ENCODE measurements around the gene IGFBP5. TPM values are rescaled to one million over a fixed set of nuclear protein-coding genes. Genes with fewer than 3 reads are reported as not detected.

The IGFBP5 gene
- total RNA-seq, 4 donors from 2014 or later = 313 to 1,402 (median 682) TPM

- H3K27me3 ChIP-seq = peaks cover 11% of the 10 kb centered on the region
- ATAC-seq = no peak
- H3K4me3 ChIP-seq = no peak overlapping the region
- H3K4me1 ChIP-seq = peaks cover 5 to 84% (median 5%) of the 10 kb centered on the region in 3 donors
- H3K9me3 ChIP-seq = no peaks in the 10 kb centered on the region
- no peaks in the 10 kb centered on the region for H3K36me3 ChIP-seq
- TF ChIP-seq EP300 (IDR thresholded peaks at IDR 0.05) (no peak), CTCF (IDR thresholded peaks at IDR 0.05) (no peak), POLR2AphosphoS5 (IDR thresholded peaks at IDR 0.05) (no peak), POLR2A (IDR thresholded peaks at IDR 0.05) (no peak)
- H3K27ac ChIP-seq = peak overlapping the region; percentile 18 to 93 (median 73)
- WGBS, 2 donors (ENCODE audit: low coverage in 1 of 2) = 39 to 62% methylated on average over 6 of the region's 6 CpGs
Observed at GRCh38 chr2:216698293-216698692, 2.9 kb upstream of the IGFBP5 start.

DNA sequence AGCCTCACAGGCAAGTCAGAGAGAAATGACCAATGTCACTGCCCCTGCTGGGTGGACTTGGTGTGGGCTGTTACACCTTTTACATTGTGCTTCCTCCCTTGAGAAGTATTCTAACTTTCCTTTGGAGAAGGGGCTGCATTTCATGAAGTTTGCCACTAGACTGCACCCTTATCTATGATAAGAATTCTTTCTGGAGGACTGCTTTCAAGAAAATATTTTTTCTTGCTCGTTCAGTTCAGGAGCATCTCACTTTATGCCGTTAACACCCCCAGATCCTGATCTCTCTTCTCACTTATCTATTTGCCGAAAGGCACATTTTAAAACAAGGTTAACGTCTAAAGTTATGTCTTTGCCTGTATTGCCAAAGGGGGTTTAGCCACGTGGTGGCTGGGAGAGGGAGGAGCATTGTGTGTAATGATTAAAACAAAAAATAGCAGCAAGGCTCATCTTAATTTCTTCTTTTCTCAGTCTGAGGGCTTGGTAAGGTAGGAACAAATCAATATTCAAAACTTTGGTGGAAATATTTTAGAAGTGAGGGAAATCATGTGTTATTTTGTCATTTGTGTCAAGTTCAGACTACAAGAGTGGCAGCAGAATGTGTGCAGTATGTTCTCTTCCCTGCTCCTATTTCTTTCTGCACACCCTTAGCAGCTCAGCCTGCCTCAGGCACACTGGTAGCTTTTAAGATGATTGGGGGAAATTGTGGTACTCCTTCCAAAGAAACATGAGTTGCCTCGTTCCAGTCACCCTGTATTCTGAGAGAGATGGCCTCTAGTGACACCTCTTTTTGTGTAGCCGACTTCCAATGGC, 1.6 kb upstream of the IGFBP5 start:
- Histone ChIP-seq H3K9me3 (no peaks in the 10 kb centered on the region), H3K4me1 (peaks cover 5 to 85% (median 9%) of the 10 kb centered on the region in 3 donors), H3K36me3 (no peaks in the 10 kb centered on the region), H3K27me3 (peaks cover 11% of the 10 kb centered on the region), H3K27ac (peak overlapping the region; percentile 30 to 93 (median 92)), H3K4me3 (no peak overlapping the region)
- TF ChIP-seq POLR2AphosphoS5 (IDR thresholded peaks at IDR 0.05) (peak; percentile 14), POLR2A (IDR thresholded peaks at IDR 0.05) (no peak), EP300 (IDR thresholded peaks at IDR 0.05) (no peak), CTCF (IDR thresholded peaks at IDR 0.05) (peak; percentile 41 to 85 (median 74))
- 21 to 43% methylated on average over 3 to 7 of the region's 7 CpGs for WGBS, 2 donors (ENCODE audit: low coverage in 1 of 2)
- ATAC-seq = no peak

- 20 to 56% methylated on average over 1 of the region's 1 CpG for WGBS, 2 donors (ENCODE audit: low coverage in 1 of 2)
- peaks cover 11% of the 10 kb centered on the region for H3K27me3 ChIP-seq
- peak overlapping the region; percentile 30 to 93 (median 92) for H3K27ac ChIP-seq
- H3K4me1 ChIP-seq = peaks cover 5 to 83% (median 9%) of the 10 kb centered on the region in 3 donors
- TF ChIP-seq EP300 (IDR thresholded peaks at IDR 0.05) (no peak), POLR2A (IDR thresholded peaks at IDR 0.05) (no peak), CTCF (IDR thresholded peaks at IDR 0.05) (no peak), POLR2AphosphoS5 (IDR thresholded peaks at IDR 0.05) (no peak)
- ATAC-seq = no peak
- no peak overlapping the region for H3K4me3 ChIP-seq
- H3K36me3 ChIP-seq = no peaks in the 10 kb centered on the region
- H3K9me3 ChIP-seq = no peaks in the 10 kb centered on the region
Observed at GRCh38 chr2:216696321-216696720, 972 bp upstream of the IGFBP5 start.

GRCh38 chr2:216694826-216695217, 527 bp downstream of the IGFBP5 start:
- WGBS, 2 donors (ENCODE audit: low coverage in 1 of 2) = 1 to 9% methylated on average over 7 to 10 of the region's 10 CpGs
- Histone ChIP-seq H3K4me1 (peaks cover 0 to 83% (median 15%) of the 10 kb centered on the region in 3 donors), H3K9me3 (no peaks in the 10 kb centered on the region), H3K27me3 (peaks cover 11% of the 10 kb centered on the region), H3K36me3 (peaks cover 0 to 4% of the 10 kb centered on the region in 2 donors), H3K4me3 (peak overlapping the region; percentile 46 to 82), H3K27ac (peak overlapping the region; percentile 92 to 97 (median 92))
- no peak for ATAC-seq
- TF ChIP-seq POLR2AphosphoS5 (IDR thresholded peaks at IDR 0.05) (no peak), POLR2A (IDR thresholded peaks at IDR 0.05) (no peak), CTCF (IDR thresholded peaks at IDR 0.05) (no peak), EP300 (IDR thresholded peaks at IDR 0.05) (no peak)

Measured in gastroesophageal sphincter (tissue), 4 donors.